ENCODE data around the gene CAMTA1. TPM values are rescaled to one million over a fixed set of nuclear protein-coding genes. Genes with fewer than 3 reads are reported as not detected.
"Not testable (repeated sequence)": the region's sequence is repeated elsewhere in the genome, so short reads cannot be mapped to it uniquely, and the experiment has no call there.

The CAMTA1 gene
- total RNA-seq, 1 donor from 2014 or later = 69.9 TPM

GRCh38 chr1:7587773-7588456, 802.7 kb downstream of the CAMTA1 start:
- no peak overlapping the region for H3K27ac Mint-ChIP-seq
- no peak overlapping the region for H3K4me3 Mint-ChIP-seq
- H3K27me3 Mint-ChIP-seq = no peaks in the 10 kb centered on the region
- H3K9me3 Mint-ChIP-seq = no peaks in the 10 kb centered on the region
- no peak for DNase-seq
- intact Hi-C loops (cut with micrococcal nuclease) = no loop called here
- no peaks in the 10 kb centered on the region for H3K36me3 Mint-ChIP-seq (ENCODE audit: low read depth)
- H3K4me1 Mint-ChIP-seq = no peaks in the 10 kb centered on the region

DNA sequence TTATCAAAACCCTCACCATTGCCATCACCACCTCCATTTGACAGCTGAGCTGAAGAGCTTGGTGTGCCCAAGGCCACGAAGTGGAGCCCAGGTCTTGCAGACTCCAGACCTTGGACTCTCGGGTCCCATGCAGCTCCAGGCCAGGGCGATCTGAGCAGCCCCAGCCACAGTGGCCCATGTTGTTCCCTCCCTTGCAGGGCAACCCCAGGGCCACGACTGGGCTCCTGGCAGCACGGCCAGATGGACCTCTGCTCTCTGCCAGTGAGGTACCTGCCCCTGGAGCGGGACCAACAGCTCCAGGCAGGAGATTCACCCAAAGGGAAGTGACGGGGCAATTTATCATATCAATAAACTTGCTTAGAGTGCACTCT, 803.2 kb downstream of the CAMTA1 start:
- H3K27me3 Mint-ChIP-seq = no peaks in the 10 kb centered on the region
- no peak overlapping the region for H3K4me3 Mint-ChIP-seq
- no peaks in the 10 kb centered on the region for H3K36me3 Mint-ChIP-seq (ENCODE audit: low read depth)
- DNase-seq = no peak
- H3K27ac Mint-ChIP-seq = no peak overlapping the region
- H3K4me1 Mint-ChIP-seq = no peaks in the 10 kb centered on the region
- no peaks in the 10 kb centered on the region for H3K9me3 Mint-ChIP-seq
- intact Hi-C loops (cut with micrococcal nuclease) = no loop called here

- H3K4me1 Mint-ChIP-seq = no peaks in the 10 kb centered on the region
- H3K9me3 Mint-ChIP-seq = no peaks in the 10 kb centered on the region
- no peaks in the 10 kb centered on the region for H3K36me3 Mint-ChIP-seq (ENCODE audit: low read depth)
Measured at GRCh38 chr1:7589080-7589735, 804.0 kb downstream of the CAMTA1 start.

GRCh38 chr1:7589774-7590425, 804.6 kb downstream of the CAMTA1 start:
- intact Hi-C loops (cut with micrococcal nuclease) = no loop called here
- Mint-ChIP-seq H3K4me1 (no peaks in the 10 kb centered on the region), H3K4me3 (no peak overlapping the region), H3K9me3 (no peaks in the 10 kb centered on the region), H3K36me3 (ENCODE audit: low read depth) (no peaks in the 10 kb centered on the region), H3K27ac (no peak overlapping the region), H3K27me3 (no peaks in the 10 kb centered on the region)
- no peak for DNase-seq

More at GRCh38 chr1:7589080-7589735, 804.0 kb downstream of the CAMTA1 start:
- no peak for DNase-seq
- no peak overlapping the region for H3K27ac Mint-ChIP-seq
- no peak overlapping the region for H3K4me3 Mint-ChIP-seq
- intact Hi-C loops (cut with micrococcal nuclease) = no loop called here
- no peaks in the 10 kb centered on the region for H3K27me3 Mint-ChIP-seq

- no peak overlapping the region for H3K27ac Mint-ChIP-seq
- H3K27me3 Mint-ChIP-seq = no peaks in the 10 kb centered on the region
- H3K4me3 Mint-ChIP-seq = no peak overlapping the region
- intact Hi-C loops (cut with micrococcal nuclease) = no loop called here
- DNase-seq = no peak
- no peaks in the 10 kb centered on the region for H3K9me3 Mint-ChIP-seq
- no peaks in the 10 kb centered on the region for H3K4me1 Mint-ChIP-seq
- H3K36me3 Mint-ChIP-seq (ENCODE audit: low read depth) = no peaks in the 10 kb centered on the region
Measured at GRCh38 chr1:7590426-7590790, 805.2 kb downstream of the CAMTA1 start.

GRCh38 chr1:7591565-7591964, 806.3 kb downstream of the CAMTA1 start:
- H3K36me3 Mint-ChIP-seq (ENCODE audit: low read depth) = no peaks in the 10 kb centered on the region
- no peaks in the 10 kb centered on the region for H3K27me3 Mint-ChIP-seq
- H3K9me3 Mint-ChIP-seq = no peaks in the 10 kb centered on the region
- H3K27ac Mint-ChIP-seq = no peak overlapping the region
- H3K4me1 Mint-ChIP-seq = no peaks in the 10 kb centered on the region
- no peak for DNase-seq
- intact Hi-C loops (cut with micrococcal nuclease) = no loop called here
- H3K4me3 Mint-ChIP-seq = no peak overlapping the region

DNA sequence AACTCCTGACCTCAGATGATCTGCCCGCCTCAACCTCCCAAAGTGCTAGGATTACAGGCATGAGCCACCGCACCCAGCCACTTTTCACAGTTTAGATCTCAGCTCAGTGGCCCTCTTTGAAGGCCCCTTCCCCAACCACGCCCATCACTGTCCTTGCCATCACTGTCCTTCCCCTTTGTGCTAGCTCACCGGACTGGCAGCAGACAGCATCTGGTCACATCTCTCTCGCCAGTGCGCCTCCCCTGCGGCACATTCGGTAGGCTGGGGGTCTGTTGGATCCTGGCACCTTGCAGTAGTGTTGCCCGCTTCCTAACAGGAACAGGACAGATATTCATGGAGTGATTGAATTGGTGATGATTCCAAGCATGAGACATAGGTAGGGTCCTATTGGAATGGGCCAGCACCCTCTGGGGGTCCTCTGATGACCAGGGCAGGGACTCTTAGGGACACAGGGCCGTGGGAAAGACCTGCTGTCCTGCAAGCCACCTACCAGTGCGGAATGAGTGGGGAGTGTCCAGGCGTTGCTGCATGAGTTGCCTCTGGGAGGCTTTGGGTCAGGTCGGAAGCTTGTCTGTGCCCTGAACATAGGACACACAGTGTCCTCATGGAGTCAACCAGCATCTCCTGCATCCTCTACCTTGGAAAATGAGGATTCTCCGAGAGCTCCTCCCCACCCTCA, 807.0 kb downstream of the CAMTA1 start:
- Mint-ChIP-seq H3K36me3 (ENCODE audit: low read depth) (no peaks in the 10 kb centered on the region), H3K9me3 (no peaks in the 10 kb centered on the region), H3K4me3 (no peak overlapping the region), H3K27ac (no peak overlapping the region), H3K4me1 (no peaks in the 10 kb centered on the region), H3K27me3 (no peaks in the 10 kb centered on the region)
- DNase-seq = no peak
- intact Hi-C loops (cut with micrococcal nuclease) = no loop called here

GRCh38 chr1:7594002-7594713, 808.9 kb downstream of the CAMTA1 start:
- Mint-ChIP-seq H3K27me3 (no peaks in the 10 kb centered on the region), H3K27ac (no peak overlapping the region), H3K36me3 (ENCODE audit: low read depth) (no peaks in the 10 kb centered on the region), H3K4me1 (no peaks in the 10 kb centered on the region), H3K9me3 (no peaks in the 10 kb centered on the region), H3K4me3 (no peak overlapping the region)
- intact Hi-C loops (cut with micrococcal nuclease) = no loop called here
- no peak for DNase-seq

GRCh38 chr1:7594714-7595295, 809.6 kb downstream of the CAMTA1 start:
- H3K4me1 Mint-ChIP-seq = no peaks in the 10 kb centered on the region
- H3K4me3 Mint-ChIP-seq = no peak overlapping the region
- no peaks in the 10 kb centered on the region for H3K36me3 Mint-ChIP-seq (ENCODE audit: low read depth)
- no peak overlapping the region for H3K27ac Mint-ChIP-seq
- no peak for DNase-seq
- H3K27me3 Mint-ChIP-seq = no peaks in the 10 kb centered on the region
- intact Hi-C loops (cut with micrococcal nuclease) = no loop called here
- no peaks in the 10 kb centered on the region for H3K9me3 Mint-ChIP-seq

GRCh38 chr1:7595336-7595735, 810.1 kb downstream of the CAMTA1 start:
- intact Hi-C loops (cut with micrococcal nuclease) = no loop called here
- H3K9me3 Mint-ChIP-seq = no peaks in the 10 kb centered on the region
- no peak overlapping the region for H3K27ac Mint-ChIP-seq
- DNase-seq = no peak
- H3K4me3 Mint-ChIP-seq = no peak overlapping the region
- no peaks in the 10 kb centered on the region for H3K27me3 Mint-ChIP-seq
- no peaks in the 10 kb centered on the region for H3K4me1 Mint-ChIP-seq
- H3K36me3 Mint-ChIP-seq (ENCODE audit: low read depth) = no peaks in the 10 kb centered on the region

DNA sequence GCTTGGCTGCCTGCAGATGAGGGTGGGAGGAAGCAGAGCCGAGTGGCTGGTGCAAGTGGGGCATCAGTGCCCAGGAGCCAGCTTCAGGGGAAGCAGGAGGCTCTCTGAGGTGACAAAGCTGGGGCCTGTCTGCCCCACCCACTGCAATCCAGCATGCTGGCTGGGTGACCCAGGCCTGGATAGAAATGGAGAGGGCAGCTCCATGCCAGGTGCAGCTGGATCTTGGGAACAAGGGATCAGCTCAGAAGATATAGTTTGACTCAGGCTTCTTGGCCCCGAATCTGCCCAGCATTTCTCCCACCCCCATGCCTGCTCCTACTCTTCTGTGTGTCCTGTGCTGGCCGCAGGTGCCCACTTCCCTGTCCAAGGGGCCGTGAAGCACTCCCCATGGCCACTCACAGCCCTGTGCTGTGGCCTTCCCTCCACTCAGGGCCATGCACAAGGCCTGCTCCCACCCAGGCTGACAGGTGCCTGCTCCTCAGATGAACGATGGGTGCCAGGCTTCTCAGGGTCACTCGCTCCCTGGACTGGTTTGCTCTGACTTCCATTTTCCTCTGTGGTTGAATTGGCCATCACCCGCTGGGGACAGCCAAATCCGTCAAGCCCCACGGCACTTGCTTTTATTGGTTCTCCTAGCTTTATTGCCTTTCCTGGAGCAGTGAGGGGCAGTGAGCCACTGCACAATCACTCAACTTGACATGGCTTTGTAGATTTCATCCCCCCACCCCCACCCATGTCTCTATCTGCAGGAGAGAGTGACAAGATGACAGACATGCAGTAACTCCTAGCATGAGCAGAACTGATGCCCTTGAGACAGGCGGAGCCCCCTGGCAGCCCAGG, 811.1 kb downstream of the CAMTA1 start:
- H3K27ac Mint-ChIP-seq = no peak overlapping the region
- H3K36me3 Mint-ChIP-seq (ENCODE audit: low read depth) = no peaks in the 10 kb centered on the region
- intact Hi-C loops (cut with micrococcal nuclease) = no loop called here
- no peaks in the 10 kb centered on the region for H3K9me3 Mint-ChIP-seq
- H3K4me1 Mint-ChIP-seq = no peaks in the 10 kb centered on the region
- no peaks in the 10 kb centered on the region for H3K27me3 Mint-ChIP-seq
- DNase-seq = no peak
- H3K4me3 Mint-ChIP-seq = no peak overlapping the region

DNA sequence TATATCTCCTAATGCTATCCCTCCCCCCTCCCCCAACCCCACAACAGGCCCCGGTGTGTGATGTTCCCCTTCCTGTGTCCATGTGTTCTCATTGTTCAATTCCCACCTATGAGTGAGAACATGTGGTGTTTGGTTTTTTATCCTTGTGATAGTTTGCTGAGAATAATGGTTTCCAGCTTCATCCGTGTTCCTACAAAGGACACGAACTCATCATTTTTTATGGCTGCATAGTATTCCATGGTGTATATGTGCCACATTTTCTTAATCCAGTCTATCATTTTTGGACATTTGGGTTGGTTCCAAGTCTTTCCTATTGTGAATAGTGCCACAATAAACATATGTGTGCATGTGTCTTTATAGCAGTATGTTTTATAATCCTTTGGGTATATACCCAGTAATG, 812.8 kb downstream of the CAMTA1 start:
- H3K36me3 Mint-ChIP-seq (ENCODE audit: low read depth); H3K9me3 Mint-ChIP-seq; H3K27me3 Mint-ChIP-seq; H3K27ac Mint-ChIP-seq; H3K4me3 Mint-ChIP-seq; DNase-seq; intact Hi-C loops (cut with micrococcal nuclease); H3K4me1 Mint-ChIP-seq: not testable (repeated sequence)

- H3K9me3 Mint-ChIP-seq; H3K36me3 Mint-ChIP-seq (ENCODE audit: low read depth); intact Hi-C loops (cut with micrococcal nuclease); H3K27ac Mint-ChIP-seq; H3K4me1 Mint-ChIP-seq; H3K4me3 Mint-ChIP-seq; DNase-seq; H3K27me3 Mint-ChIP-seq: not testable (repeated sequence)
Measured at GRCh38 chr1:7604906-7605305, 819.7 kb downstream of the CAMTA1 start.
